ENCODE data around the gene LRRC23. TPM values are rescaled to one million over a fixed set of nuclear protein-coding genes. Genes with fewer than 3 reads are reported as not detected.

LRRC23 gene
- polyA plus RNA-seq, 2 of the 4 experiments (the other 2 are of a cell fraction), result 19.1 to 33.3 TPM

- Histone ChIP-seq H3K4me1 (peaks cover 42% of the 10 kb centered on the region), H3K27ac (peak within 1 kb of the TSS; percentile 93 to 94), H3K9me3 (no peaks in the 10 kb centered on the region), H3K4me2 (peak within 1 kb of the TSS; percentile 100), H3K4me3 (peak within 1 kb of the TSS; percentile 77)
- ChIA-PET CTCF (interaction anchor here (0.6 to 17.9 kb wide), 33 partner anchors 8 to 303 kb away, joined by 3 to 399 read pairs (median 6); partner anchors contain the start of genes ATN1, C12orf57, C1RL and CDCA3), POLR2A (interaction anchor here (0.6 to 6.0 kb wide), 18 partner anchors 9 to 334 kb away, joined by 3 to 105 read pairs (median 4); partner anchors contain the start of genes C12orf57, CDCA3, COPS7A and ENO2)
- WGBS (ENCODE audit: missing lambda C conversion rate), result under 1% methylated on average over 30 of the region's 66 CpGs
- peak; percentile 65 to 81 for ATAC-seq
- DNase-seq (ENCODE audit: low read depth in 1 of 2, low spot score in 1 of 2), result peak; percentile 88 to 98
- FAIRE-seq, result no peak
- TF ChIP-seq FOSL2 (IDR thresholded peaks at IDR 0.05) (no peak), FOSL2 (CRISPR knock-in tag; IDR thresholded peaks at IDR 0.05) (peak; percentile 63), POLR2A (IDR thresholded peaks at IDR 0.05; ENCODE audit: low read length) (peak; percentile 82), MYC (IDR thresholded peaks at IDR 0.05; ENCODE audit: borderline replicate concordance, low read length) (peak; percentile 64; the same call in 1 of the 2 replicates), MAX (IDR thresholded peaks at IDR 0.05) (peak; percentile 79), SMC3 (IDR thresholded peaks at IDR 0.05) (peak; percentile 14; the same call in 1 of the 3 replicates), JUNB (IDR thresholded peaks at IDR 0.05) (no peak), ESRRA (IDR thresholded peaks at IDR 0.05; ENCODE audit: borderline replicate concordance, low read length) (no peak), ZFP36 (IDR thresholded peaks at IDR 0.05; ENCODE audit: borderline replicate concordance, partially characterized antibody) (no peak), FOSB (CRISPR knock-in tag; IDR thresholded peaks at IDR 0.05) (no peak), ZNF302 (CRISPR knock-in tag; IDR thresholded peaks at IDR 0.05) (no peak), CHD2 (IDR thresholded peaks at IDR 0.05; ENCODE audit: low read length, partially characterized antibody) (peak; percentile 71), KDM5A (IDR thresholded peaks at IDR 0.05) (no peak), RNF2 (IDR thresholded peaks at IDR 0.05; ENCODE audit: borderline replicate concordance, low read depth) (no peak), TP53 (CRISPR knock-in tag; IDR thresholded peaks at IDR 0.05) (no peak), BCL3 (IDR thresholded peaks at IDR 0.05) (no peak), JUN (IDR thresholded peaks at IDR 0.05) (peak in 1 of 2 experiments; percentile 66; a peak in 4 of 5 replicates), PBX3 (IDR thresholded peaks at IDR 0.05) (peak; percentile 77), NFE2L2 (conservative IDR thresholded peaks at IDR 0.05; ENCODE audit: low read length) (no peak), HOXB5 (CRISPR knock-in tag; IDR thresholded peaks at IDR 0.05) (no peak; the same call in 1 of the 2 replicates), PHF8 (IDR thresholded peaks at IDR 0.05; ENCODE audit: borderline replicate concordance, low read depth) (no peak; the same call in 1 of the 2 replicates), MAFK (IDR thresholded peaks at IDR 0.05; ENCODE audit: partially characterized antibody) (no peak), CHD4 (IDR thresholded peaks at IDR 0.05; ENCODE audit: borderline replicate concordance) (no peak), NR3C1 (IDR thresholded peaks at IDR 0.05) (no peak), EHF (CRISPR knock-in tag; IDR thresholded peaks at IDR 0.05) (no peak), REST (IDR thresholded peaks at IDR 0.05) (peak; percentile 60; the same call in 1 of the 2 replicates), HES2 (IDR thresholded peaks at IDR 0.05) (no peak), E2F6 (IDR thresholded peaks at IDR 0.05; ENCODE audit: borderline replicate concordance, low read depth) (peak; percentile 20; the same call in 1 of the 2 replicates), USF2 (IDR thresholded peaks at IDR 0.05) (0 out of 2 replicates have a peak, but pooled peaks have one; percentile 2), ZC3H11A (IDR thresholded peaks at IDR 0.05) (0 out of 2 replicates have a peak, but pooled peaks have one; percentile 3), RAD21 (conservative IDR thresholded peaks at IDR 0.05 in 1 of 2, IDR thresholded peaks at IDR 0.05 in 1 of 2) (peak; percentile 7 to 26; a peak in 3 of 5 replicates)
Measured at GRCh38 chr12:6873094-6874014, 31.3 kb upstream of the LRRC23 start, which contains the start of gene SPSB2. Gene SPSB2 (minus strand): TSS chr12:6873303. CDS start chr12:6872901, 402 bp downstream.

Data from A549 (cell line).